CD4-positive, alpha-beta T cell (primary cell): ENCODE measurements around the gene SEC24D. TPM values are rescaled to one million over a fixed set of nuclear protein-coding genes. Genes with fewer than 3 reads are reported as not detected.

Experiments used
- ATAC-seq: fragments of 200-7000 bp; cut with Tn5 transposase; one replicate; pipeline ENCODE4 v1.10.0; 2022; ENCODE audit warnings: mild to moderate bottlenecking; ENCODE audit not compliant: poor library complexity
- CTCF ChIA-PET: fragments of 350-600 bp; sonication (Branson Sonifier 250); formaldehyde crosslinking; loops from one replicate; lab custom pipeline; 2021; ENCODE audit warnings: antibody characterized with exemption, inconsistent platforms; lab: Charles Lee
- POLR2A ChIA-PET: fragments of 350-600 bp; sonication (Branson Sonifier 250); formaldehyde crosslinking; loops from one replicate; lab custom pipeline; 2021; ENCODE audit warnings: antibody characterized with exemption, inconsistent platforms; lab: Charles Lee
- DNase-seq, 14 experiments: peaks; one replicate each; pipeline ENCODE4 v3.0.0-alpha.2; 2013 to 2020; ENCODE audit warnings: mixed read lengths in 2 of 14
- H3K27ac ChIP-seq, 2 donors: one replicate each; pipeline versions ENCODE4 v1.5.1 to v1.7.0; 2013; ENCODE audit warnings: low read length in 2 of 2, low read depth in 1 of 2, mild to moderate bottlenecking in 1 of 2
- H3K27me3 ChIP-seq, 2 experiments: 1 replicate in 1 of 2; 2 replicates in 1 of 2; pipeline versions ENCODE4 v1.6.1 to v1.7.0; 2013; ENCODE audit warnings: low read length in 2 of 2, control low read depth in 1 of 2, mild to moderate bottlenecking in 1 of 2, moderate library complexity in 1 of 2; ENCODE audit not compliant: insufficient read depth in 2 of 2, control insufficient read depth in 1 of 2
- H3K36me3 ChIP-seq: one replicate; pipeline ENCODE4 v1.6.1; 2013; ENCODE audit warnings: low read length, control low read depth; ENCODE audit not compliant: insufficient read depth
- H3K4me1 ChIP-seq: one replicate; pipeline ENCODE4 v1.6.1; 2013; ENCODE audit warnings: low read length, control low read depth; ENCODE audit not compliant: insufficient read depth
- H3K4me3 ChIP-seq: one replicate; pipeline ENCODE4 v1.5.1; 2013; ENCODE audit warnings: mild to moderate bottlenecking, low read length, moderate library complexity
- H3K9me3 ChIP-seq, 2 experiments: 1 replicate in 1 of 2; 2 replicates in 1 of 2; pipeline versions ENCODE4 v1.6.1 to v1.7.0; 2013; ENCODE audit warnings: low read length in 2 of 2, mild to moderate bottlenecking in 2 of 2, control low read depth in 1 of 2, moderate library complexity in 1 of 2; ENCODE audit not compliant: control insufficient read depth in 1 of 2, insufficient read depth in 1 of 2
- H3K27ac Mint-ChIP-seq: one replicate; pipeline ENCODE4 v1.8.0; 2020; ENCODE audit warnings: mixed read lengths
- H3K27me3 Mint-ChIP-seq: one replicate; pipeline ENCODE4 v1.8.0; 2021; ENCODE audit warnings: mixed read lengths
- H3K36me3 Mint-ChIP-seq: one replicate; pipeline ENCODE4 v1.8.0; 2021; ENCODE audit warnings: low read depth, mixed read lengths
- H3K4me1 Mint-ChIP-seq: one replicate; pipeline ENCODE4 v1.8.0; 2021; ENCODE audit warnings: low read depth, mixed read lengths
- H3K4me3 Mint-ChIP-seq: one replicate; pipeline ENCODE4 v1.8.0; 2020; ENCODE audit warnings: mild to moderate bottlenecking, mixed read lengths
- H3K9me3 Mint-ChIP-seq: one replicate; pipeline ENCODE4 v1.8.0; 2020; ENCODE audit warnings: mixed read lengths
- intact Hi-C, 2 experiments: fragments of 100-400 bp; cut with DNase I in 1 of 2; cut with micrococcal nuclease in 1 of 2; formaldehyde crosslinking; loops; one replicate each; pipeline versions ENCODE4 v1.15.1 to v1.9.0; 2023 to 2025; cut with DNase I, micrococcal nuclease
- total RNA-seq, 174 experiments: library from RNA in 2 of 174; stranded (reverse) in 2 of 174; gene quantifications; one replicate each; pipeline ENCODE4 v1.2.3 and lab custom pipeline; 2021 to 2026
- TF ChIP-seq, protein P1 (sequence below): fragments of 200-600 bp; IDR thresholded peaks from one replicate; pipeline ENCODE4 v1.8.0; 2022; ENCODE audit warnings: antibody characterized with exemption, mild to moderate bottlenecking

SEC24D gene
- total RNA-seq, 2 experiments from 2014 or later = 13.9 to 14.8 TPM

DNA sequence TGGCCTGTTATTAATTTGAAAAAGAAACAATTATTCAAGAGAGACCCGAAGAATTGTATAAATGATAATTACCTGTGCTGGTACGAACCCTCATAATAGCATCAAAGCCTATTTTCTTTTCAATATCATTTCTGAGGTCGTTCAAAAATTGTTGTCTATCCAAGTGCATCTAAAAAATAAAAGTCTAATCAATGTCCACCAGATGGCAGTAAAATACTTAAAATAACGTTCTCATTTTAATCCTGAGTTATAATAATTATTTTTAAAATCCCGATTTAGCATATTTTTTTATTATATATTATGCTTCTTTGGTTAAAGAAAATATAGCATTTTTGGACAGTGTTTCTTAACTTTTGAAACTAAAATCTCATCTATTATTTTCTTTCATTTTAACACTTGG, 95.1 kb downstream of the SEC24D start:
- DNase-seq (peak in 3 of 14 experiments; percentile 16 to 33 (median 17)), ATAC-seq (no peak)
- Histone ChIP-seq H3K9me3 (no peaks in the 10 kb centered on the region), H3K27ac (no peak overlapping the region), H3K4me3 (no peak overlapping the region), H3K4me1 (no peaks in the 10 kb centered on the region), H3K36me3 (peaks cover 64% of the 10 kb centered on the region), H3K27me3 (no peaks in the 10 kb centered on the region)
- H3K27me3 Mint-ChIP-seq = no peaks in the 10 kb centered on the region
- no peaks in the 10 kb centered on the region for H3K9me3 Mint-ChIP-seq
- TF ChIP-seq, protein P1, sequence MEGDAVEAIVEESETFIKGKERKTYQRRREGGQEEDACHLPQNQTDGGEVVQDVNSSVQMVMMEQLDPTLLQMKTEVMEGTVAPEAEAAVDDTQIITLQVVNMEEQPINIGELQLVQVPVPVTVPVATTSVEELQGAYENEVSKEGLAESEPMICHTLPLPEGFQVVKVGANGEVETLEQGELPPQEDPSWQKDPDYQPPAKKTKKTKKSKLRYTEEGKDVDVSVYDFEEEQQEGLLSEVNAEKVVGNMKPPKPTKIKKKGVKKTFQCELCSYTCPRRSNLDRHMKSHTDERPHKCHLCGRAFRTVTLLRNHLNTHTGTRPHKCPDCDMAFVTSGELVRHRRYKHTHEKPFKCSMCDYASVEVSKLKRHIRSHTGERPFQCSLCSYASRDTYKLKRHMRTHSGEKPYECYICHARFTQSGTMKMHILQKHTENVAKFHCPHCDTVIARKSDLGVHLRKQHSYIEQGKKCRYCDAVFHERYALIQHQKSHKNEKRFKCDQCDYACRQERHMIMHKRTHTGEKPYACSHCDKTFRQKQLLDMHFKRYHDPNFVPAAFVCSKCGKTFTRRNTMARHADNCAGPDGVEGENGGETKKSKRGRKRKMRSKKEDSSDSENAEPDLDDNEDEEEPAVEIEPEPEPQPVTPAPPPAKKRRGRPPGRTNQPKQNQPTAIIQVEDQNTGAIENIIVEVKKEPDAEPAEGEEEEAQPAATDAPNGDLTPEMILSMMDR = peak; percentile 67
- CTCF ChIA-PET = interaction anchor here (0.5 kb wide), 1 partner anchor 602 kb away, joined by 3 read pairs; no protein-coding TSS in a partner anchor
- H3K36me3 Mint-ChIP-seq = peaks cover 71% of the 10 kb centered on the region
- H3K4me1 Mint-ChIP-seq = no peaks in the 10 kb centered on the region
- no peak overlapping the region for H3K4me3 Mint-ChIP-seq
- intact Hi-C loops = loop anchor here in 1 of 2 experiments (1.0 kb wide), 1 partner anchor 149 kb away; no protein-coding TSS in a partner anchor
- H3K27ac Mint-ChIP-seq = no peak overlapping the region
- POLR2A ChIA-PET = no interaction called here

DNA sequence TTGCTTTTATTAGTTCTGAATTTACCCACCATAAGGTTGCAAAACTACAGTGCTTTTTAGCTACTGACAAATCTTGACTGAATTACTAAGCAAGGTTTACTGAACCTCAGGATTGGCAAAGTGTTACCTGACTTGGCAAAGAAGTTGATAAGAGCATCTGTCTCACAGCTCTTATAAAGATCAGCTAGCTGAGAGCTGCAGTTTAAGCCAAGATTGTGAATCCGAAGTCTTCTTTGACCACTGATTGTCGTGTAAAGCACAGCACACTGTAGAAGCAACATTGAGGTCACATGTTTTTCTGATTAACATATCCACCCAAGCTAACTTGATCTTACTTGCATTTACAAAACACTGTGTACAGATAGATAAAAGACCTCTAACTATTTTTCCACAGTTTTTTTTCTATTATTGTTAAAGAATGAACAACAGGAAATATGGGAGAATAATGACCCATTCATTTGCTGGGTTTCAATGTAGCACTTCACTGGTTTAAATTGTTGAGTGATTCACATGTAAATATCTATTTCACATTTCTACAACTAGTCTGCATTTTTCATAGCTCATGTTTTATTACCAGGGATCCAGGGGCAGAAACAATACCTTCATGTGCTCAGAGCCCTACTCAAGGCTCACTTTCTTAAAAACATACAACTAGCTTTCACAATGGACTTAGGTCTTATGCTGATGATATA, 96.8 kb downstream of the SEC24D start:
- Mint-ChIP-seq H3K36me3 (peaks cover 65% of the 10 kb centered on the region), H3K9me3 (no peaks in the 10 kb centered on the region), H3K27me3 (no peaks in the 10 kb centered on the region), H3K4me3 (no peak overlapping the region), H3K4me1 (no peaks in the 10 kb centered on the region), H3K27ac (no peak overlapping the region)
- Histone ChIP-seq H3K27me3 (no peaks in the 10 kb centered on the region), H3K9me3 (no peaks in the 10 kb centered on the region), H3K4me3 (no peak overlapping the region), H3K36me3 (peaks cover 55% of the 10 kb centered on the region), H3K27ac (no peak overlapping the region), H3K4me1 (no peaks in the 10 kb centered on the region)
- intact Hi-C loops = no loop called here
- CTCF ChIA-PET = interaction anchor here (1.3 kb wide), 1 partner anchor 20 kb away, joined by 3 read pairs; no protein-coding TSS in a partner anchor
- no peak for DNase-seq
- no peak for ATAC-seq
- TF ChIP-seq, protein P1 = no peak
- POLR2A ChIA-PET = no interaction called here

DNA sequence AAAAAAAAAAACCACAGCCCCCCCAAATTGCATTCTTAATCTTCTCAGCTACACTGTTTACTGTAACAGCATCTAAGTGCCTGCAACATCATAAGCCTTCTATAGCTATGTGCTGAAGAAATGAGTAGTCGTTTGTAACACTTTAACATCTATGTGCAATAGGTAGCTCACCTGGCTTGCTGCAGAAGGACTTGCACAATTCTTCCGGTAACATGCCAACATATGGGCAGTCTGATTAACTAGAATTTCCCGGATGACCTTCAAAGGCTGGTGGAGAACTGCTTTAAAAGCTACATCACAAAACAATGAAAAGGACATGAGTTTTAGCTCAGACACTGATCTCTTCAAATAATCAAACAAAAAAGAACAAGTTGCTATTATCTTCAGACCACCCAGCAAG, 97.8 kb downstream of the SEC24D start:
- Histone ChIP-seq H3K27ac (no peak overlapping the region), H3K36me3 (peaks cover 46% of the 10 kb centered on the region), H3K9me3 (no peaks in the 10 kb centered on the region), H3K27me3 (no peaks in the 10 kb centered on the region), H3K4me3 (no peak overlapping the region), H3K4me1 (no peaks in the 10 kb centered on the region)
- H3K27me3 Mint-ChIP-seq = no peaks in the 10 kb centered on the region
- H3K4me3 Mint-ChIP-seq = no peak overlapping the region
- no peaks in the 10 kb centered on the region for H3K4me1 Mint-ChIP-seq
- H3K36me3 Mint-ChIP-seq = peaks cover 55% of the 10 kb centered on the region
- DNase-seq (no peak), ATAC-seq (no peak)
- POLR2A ChIA-PET = no interaction called here
- H3K27ac Mint-ChIP-seq = no peak overlapping the region
- CTCF ChIA-PET = interaction anchor here (1.3 kb wide), 1 partner anchor 19 kb away, joined by 3 read pairs; no protein-coding TSS in a partner anchor
- TF ChIP-seq, protein P1 = no peak
- intact Hi-C loops = no loop called here
- H3K9me3 Mint-ChIP-seq = no peaks in the 10 kb centered on the region
